HG02678 (cell line): ENCODE measurements around the gene HDAC3.

Source experiments
- ATAC-seq: cut with Tn5 transposase; IDR thresholded peaks from one replicate; pipeline ENCODE4 v1.9.1; 2021; ENCODE audit warnings: mild to moderate bottlenecking, moderate library complexity; ENCODE audit not compliant: unreplicated experiment

The HDAC3 gene

DNA sequence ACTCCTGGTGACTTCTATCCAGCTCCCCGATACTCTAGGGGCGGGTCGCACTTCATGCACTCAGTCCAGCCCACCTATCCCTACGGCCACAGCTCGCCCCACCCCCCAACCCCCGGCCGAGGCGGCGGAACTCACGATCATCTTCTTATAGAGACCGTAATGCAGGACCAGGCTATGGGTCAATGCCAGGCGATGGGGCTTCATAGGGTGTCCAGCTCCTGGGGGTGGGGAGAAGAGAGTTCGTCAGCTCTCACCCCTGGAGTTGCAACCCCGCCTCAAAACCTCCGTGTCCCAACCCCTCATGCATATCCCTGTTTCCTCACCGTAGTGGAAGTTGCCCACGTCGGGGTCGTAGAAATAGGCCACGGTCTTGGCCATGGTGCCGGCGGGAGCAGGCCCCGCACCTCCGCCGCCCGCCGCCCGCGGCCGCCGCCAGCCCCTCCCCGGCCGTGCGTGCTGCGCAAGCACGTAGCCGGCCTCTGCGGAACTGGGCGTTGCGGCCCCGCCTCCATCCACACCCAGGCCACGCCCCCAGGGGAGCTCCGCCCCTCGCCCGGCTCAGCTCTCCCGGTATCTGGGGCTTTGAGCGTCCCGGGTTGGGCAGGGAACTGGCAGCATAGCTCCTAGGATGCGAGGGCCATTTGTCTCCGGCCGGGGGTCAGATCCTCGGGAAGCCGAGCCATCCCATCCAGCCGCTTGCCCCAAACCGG, at the start of gene HDAC3, which contains the start of gene RELL2:
TSS of gene HDAC3 (minus strand) at position 437 of the 710 bp plus-strand sequence. CDS start at position 378, 59 bp downstream.
TSS of gene RELL2 (plus strand) at position 585 of the 710 bp plus-strand sequence. CDS start 1,229 bp downstream, outside the sequence.
- ATAC-seq, result peak; percentile 72

DNA sequence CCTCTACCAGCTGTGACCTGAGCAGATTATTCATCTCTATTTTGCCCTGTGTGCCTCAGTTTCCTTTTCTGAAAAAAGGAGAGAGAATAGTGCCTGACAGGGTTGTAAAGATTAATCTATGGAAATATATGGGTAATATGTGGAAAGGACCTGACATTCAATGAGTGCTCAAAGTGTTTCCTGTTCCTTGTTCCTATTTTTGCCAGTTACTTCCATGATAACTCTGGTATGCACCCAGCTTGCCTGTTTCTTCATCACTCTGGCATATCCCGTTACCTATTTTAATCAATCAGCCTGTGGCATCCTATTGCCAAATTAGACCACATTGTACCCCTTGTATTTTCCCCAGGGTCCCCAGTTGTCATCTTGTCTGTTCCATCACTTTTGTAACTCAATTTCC, 48.9 kb upstream of the HDAC3 start:
- no peak for ATAC-seq

- no peak for ATAC-seq
Observed at GRCh38 chr5:141683596-141684141, 47.0 kb upstream of the HDAC3 start.

DNA sequence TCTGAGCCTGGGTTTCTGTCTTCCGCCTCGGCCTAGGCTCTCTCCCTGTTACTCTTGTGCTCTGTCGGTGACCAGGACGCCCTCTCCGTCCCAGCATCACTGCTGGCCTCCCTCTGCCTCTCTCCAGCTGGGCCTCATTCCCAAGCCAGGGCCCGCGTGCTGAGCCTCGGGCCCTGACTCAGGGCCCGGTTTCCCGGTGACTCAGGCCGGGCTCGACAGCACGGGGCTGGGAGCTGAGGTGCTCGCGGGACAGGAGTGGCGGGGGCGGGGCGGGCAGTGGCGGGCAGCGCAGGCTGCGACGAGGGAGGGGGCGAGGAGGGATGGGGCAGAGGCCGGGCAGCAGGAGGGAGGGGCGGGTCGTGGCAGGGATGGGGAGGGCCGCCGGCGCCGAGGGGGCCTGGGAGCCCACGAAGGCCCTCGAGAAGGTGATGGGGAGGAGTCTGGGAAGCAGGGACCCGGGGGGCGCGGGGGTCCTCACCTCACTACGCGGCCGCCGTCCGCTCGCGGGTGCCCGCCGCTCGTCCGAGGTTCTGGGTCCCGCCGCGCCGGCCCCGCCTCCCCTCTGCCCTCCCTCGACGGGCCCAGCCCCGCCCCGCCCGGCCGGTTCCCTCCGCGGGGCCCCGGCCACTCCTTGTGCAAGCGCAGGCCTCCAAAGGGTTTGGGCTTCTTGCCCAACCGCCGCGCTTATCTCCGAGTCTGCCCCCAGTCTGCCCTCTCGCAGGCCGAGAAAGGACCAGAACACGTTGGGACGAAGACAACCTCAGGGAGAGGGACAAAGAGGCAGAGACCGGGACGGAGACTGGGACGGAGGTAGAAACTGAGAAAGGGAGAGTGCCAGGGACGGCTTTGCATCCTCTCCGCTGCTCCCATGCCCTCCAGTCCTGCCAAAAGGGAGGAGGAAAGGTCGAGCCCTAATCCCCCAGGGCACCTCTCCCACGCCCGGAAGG, 45.3 kb upstream of the HDAC3 start, which contains the start of gene ARAP3:
TSS of gene ARAP3 (minus strand) at position 536 of the 947 bp plus-strand sequence. CDS start 1,744 bp downstream, outside the sequence.
- no peak for ATAC-seq

DNA sequence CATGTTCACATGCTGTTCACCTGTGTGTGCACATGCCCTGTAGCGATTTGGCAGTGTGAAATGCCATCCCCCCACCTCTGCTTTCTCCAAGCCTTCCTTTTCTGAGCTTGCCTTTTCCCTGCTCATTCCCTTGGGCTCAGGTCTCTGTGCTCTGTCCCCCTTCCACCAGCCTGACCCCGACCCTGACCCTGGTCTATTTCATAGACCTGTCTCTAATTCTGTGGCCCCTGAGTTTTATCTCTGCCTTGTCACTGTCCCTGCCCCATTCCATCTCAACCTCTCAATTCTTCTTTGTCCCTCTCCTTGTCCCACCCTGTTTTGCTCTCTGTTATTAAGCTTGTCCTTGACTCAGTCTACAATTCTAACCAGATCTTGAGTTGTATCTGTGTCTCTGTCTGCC, 44.6 kb upstream of the HDAC3 start:
- no peak for ATAC-seq

GRCh38 chr5:141680751-141681201, 44.1 kb upstream of the HDAC3 start:
- ATAC-seq, result no peak

DNA sequence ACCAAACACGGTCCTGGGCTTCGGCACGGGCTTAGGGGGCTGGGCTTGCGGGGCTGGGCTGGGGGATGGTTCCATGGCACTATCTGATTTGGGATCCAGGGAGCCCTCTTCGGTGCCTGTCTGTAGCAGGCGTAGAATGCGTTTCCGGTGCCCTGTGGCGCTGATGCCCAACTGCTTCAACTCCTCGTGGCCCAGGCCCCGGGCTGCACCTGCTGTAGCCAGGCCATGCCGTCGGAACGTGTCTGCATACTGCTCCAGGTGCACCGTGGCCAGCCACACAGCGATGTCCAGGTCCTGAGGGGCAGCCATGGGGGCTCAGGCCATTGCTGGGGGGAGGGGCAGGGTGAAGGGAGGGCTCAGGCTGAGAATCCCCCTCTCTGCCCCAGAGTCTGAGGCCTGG, 43.5 kb upstream of the HDAC3 start:
- ATAC-seq, result no peak

DNA sequence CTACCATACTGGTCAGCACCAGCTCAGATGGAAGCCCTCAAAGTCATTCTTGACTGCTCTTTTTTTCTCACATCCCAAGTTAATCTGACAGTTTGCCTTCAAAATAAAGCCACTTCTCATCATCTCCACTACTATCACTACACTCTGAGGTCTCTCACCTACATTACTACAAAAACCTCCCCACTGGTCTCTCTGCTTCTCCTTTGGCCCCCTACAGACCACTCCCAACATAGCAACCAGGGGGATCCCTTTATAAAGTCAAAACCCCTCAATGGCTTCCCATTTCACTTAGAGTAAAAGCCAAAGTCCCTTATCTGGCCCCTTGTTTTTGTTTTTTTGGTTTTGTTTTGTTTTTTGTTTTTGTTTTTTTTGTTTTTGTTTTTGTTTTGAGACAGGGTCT, 40.8 kb upstream of the HDAC3 start:
- no peak for ATAC-seq

DNA sequence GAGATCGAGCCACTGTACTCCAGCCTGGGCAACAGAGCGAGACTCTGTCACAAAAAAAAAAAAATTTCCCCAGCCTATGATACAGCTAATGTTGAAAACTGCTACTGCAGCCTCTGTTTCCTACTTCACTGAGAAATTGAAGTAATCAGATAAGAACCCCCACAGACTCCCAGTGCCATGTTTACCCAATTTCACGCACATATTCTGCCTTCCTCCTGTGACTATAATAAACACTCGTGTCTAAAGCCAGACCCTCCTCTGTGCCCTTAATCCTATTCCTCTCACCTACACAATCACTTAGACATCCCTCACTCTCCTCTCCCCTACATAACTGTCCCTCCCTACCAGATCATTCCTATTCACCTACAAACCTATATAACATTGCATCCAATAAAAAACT, 39.0 kb upstream of the HDAC3 start:
- ATAC-seq, result no peak

- ATAC-seq, result no peak
Observed at GRCh38 chr5:141674747-141675146, 38.1 kb upstream of the HDAC3 start.

DNA sequence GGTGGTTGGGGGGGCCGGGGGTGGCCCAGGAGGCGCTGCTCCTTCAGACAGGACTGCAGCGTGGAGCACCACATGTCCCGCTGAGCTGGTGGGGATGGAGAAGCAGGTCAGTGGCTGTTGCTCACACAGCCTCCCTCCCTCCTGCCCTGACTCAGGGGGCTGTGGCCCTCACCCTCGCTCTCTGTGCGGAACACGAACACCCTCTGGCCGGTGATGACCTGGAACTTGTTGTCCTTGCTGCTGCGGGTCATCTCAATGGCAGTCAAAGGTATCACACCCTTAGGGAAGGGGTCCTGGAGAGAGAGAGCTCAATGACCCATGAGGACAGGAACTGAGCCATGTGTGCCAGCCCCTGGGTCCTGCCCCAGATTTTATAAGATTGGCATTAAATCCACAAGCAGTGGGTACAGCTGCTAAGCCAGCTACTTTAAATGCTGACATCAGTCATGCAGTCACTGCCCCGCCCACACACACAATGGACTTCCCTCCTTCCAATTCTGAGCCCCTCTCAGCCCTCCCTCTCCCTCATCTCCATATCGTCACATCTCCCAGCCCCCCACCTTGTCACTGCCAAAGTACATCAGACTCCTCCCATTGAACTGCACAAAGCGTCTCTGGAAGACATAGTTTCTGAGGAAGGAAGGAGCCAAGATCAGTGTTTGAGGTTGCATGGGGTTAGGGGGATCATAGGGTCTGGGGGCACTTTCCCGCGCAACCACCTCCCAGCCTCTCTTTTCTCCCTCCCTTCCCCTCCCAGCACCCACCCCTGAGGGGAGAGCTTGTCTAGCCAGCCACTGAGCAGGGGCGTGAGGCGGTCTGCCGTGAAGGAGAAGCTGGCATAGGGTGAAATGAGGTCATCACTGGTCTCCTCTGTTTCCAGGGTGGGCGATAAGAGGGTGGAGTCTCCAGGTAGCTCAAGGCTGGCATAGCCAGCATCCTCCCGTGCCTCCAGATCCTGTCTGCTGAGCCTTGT, 36.5 kb upstream of the HDAC3 start:
- no peak for ATAC-seq

GRCh38 chr5:141672071-141672840, 35.6 kb upstream of the HDAC3 start:
- no peak for ATAC-seq

GRCh38 chr5:141669520-141669919, 32.9 kb upstream of the HDAC3 start:
- ATAC-seq, result no peak

DNA sequence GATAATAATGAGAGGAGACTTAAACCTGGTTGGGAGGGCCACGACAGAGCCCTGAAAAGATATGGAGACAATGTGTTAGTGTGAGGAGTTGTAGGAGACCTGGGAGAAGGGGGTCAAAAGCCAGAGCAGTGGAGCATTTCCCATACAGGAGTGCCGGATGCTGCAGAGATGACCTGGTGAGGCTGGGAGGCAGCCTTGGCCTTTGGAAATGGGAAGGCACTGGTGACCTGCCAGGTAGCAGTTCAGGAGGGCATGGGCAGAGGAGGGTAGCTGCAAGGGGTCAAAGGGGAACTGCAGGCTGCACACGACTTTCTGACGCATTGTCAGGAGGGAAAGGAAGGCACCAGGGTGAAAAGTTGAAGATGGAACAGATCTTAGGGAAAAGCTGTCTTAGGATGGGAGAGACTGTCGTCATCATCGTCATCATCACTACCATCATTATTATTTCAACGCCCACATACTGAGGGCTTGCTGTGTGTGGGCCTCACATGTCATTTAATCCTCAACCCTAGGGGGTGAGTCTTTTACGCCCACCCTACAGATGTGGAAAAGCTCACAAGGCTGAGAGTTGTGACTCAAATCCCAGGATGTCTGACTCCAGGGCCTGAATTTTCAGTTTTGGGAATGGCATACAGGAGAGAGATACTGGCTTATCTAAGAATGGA, 32.1 kb upstream of the HDAC3 start:
- ATAC-seq, result no peak

- no peak for ATAC-seq
Observed at GRCh38 chr5:141665995-141666940, 29.6 kb upstream of the HDAC3 start.

DNA sequence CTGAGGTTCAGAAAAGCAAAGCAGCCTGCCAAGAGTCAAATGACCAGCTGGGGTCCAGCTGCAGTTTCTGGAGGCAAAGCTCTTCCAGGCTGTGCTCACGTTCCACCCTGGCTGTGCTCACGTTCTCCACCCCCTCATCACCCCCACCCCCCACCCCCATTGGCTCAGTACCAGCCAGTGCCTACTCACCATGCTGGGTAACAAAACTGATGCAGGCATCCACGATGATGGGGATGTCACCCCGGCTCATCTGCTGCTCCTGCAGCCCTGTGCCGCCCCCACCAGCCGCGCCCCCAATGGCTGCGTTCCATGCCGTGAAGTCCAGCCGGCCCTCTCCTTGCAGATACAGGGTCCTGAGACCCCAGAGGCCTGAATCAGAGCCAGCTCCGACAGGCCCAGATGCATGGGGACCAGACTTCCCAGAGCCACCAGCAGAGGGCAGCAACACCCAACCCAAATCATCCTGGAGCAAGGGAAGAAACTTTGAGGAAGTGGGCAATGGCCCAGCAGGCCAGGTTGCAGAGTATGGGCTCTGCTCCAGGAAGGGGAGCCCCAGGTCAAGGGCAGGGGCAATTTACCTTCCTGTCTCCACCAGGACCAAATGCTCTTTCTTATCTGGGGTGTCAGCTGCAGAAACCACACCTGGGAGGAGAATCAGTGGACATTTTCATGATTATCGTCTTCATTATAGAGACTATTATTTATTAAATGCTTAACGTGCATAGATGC, 28.2 kb upstream of the HDAC3 start:
- ATAC-seq, result peak; percentile 98

- no peak for ATAC-seq
Observed at GRCh38 chr5:141663506-141663905, 26.9 kb upstream of the HDAC3 start.
